DOHH2 (cell line): Measurements from ENCODE around the gene KCNS1.
A peak's percentile ranks its signal among the peaks of the same experiment; 100 is the strongest.

ENCODE experiments used
- H3F3A ChIP-seq: fragments of 200-600 bp; sonication (generic), shearing (Covaris generic); 2 replicates; pipeline ENCODE4 v1.6.0; 2016; ENCODE audit warnings: antibody characterized with exemption, mild to moderate bottlenecking; ENCODE audit not compliant: control insufficient read depth, insufficient read depth
- H3K27ac ChIP-seq: fragments of 200-600 bp; sonication (generic); 2 replicates; pipeline ENCODE4 v1.5.1; 2014; ENCODE audit warnings: low read depth, mild to moderate bottlenecking, low read length, moderate library complexity
- H3K27me3 ChIP-seq: fragments of 200-600 bp; sonication (generic); 2 replicates; pipeline ENCODE4 v1.6.1; 2014; ENCODE audit warnings: mild to moderate bottlenecking, low read length, mixed read lengths; ENCODE audit not compliant: control insufficient read depth
- H3K36me3 ChIP-seq: fragments of 200-600 bp; sonication (generic); 2 replicates; pipeline ENCODE4 v1.6.1; 2014; ENCODE audit warnings: mild to moderate bottlenecking, low read length, moderate library complexity, mixed read lengths; ENCODE audit not compliant: control insufficient read depth
- H3K4me1 ChIP-seq: fragments of 200-600 bp; sonication (generic); 2 replicates; pipeline ENCODE4 v1.6.1; 2014; ENCODE audit warnings: mild to moderate bottlenecking, low read length, mixed read lengths; ENCODE audit not compliant: control insufficient read depth
- H3K4me2 ChIP-seq: fragments of 200-600 bp; sonication (generic); 2 replicates; pipeline ENCODE4 v1.6.0; 2014; ENCODE audit warnings: mild to moderate bottlenecking, low read length, moderate library complexity
- H3K4me3 ChIP-seq: fragments of 200-600 bp; sonication (generic); 2 replicates; pipeline ENCODE4 v1.5.1; 2014; ENCODE audit warnings: mild to moderate bottlenecking, low read length, mixed read lengths
- H3K79me2 ChIP-seq: fragments of 200-600 bp; sonication (generic); 2 replicates; pipeline ENCODE4 v1.6.1; 2014; ENCODE audit warnings: mild to moderate bottlenecking, low read length, mixed read lengths; ENCODE audit not compliant: control insufficient read depth
- H3K9me2 ChIP-seq: fragments of 200-600 bp; sonication (generic); replicated peaks from 2 replicates; pipeline ENCODE4 v1.6.1; 2014; ENCODE audit warnings: mild to moderate bottlenecking, low read length, mixed read lengths; ENCODE audit not compliant: control insufficient read depth
- H3K9me3 ChIP-seq: fragments of 200-600 bp; sonication (generic); 2 replicates; pipeline ENCODE4 v1.6.1; 2014; ENCODE audit warnings: antibody characterized with exemption, low read length, mixed read lengths; ENCODE audit not compliant: control insufficient read depth, insufficient read depth
- H4K20me1 ChIP-seq: fragments of 200-600 bp; sonication (generic); 2 replicates; pipeline ENCODE4 v1.6.0; 2014; ENCODE audit warnings: low read depth, mild to moderate bottlenecking, antibody characterized with exemption, low read length, moderate library complexity; ENCODE audit not compliant: control insufficient read depth, insufficient read depth
- CTCF ChIP-seq: fragments of 200-600 bp; sonication (generic); IDR thresholded peaks from one replicate; pipeline ENCODE4 v1.5.1; 2014; ENCODE audit warnings: antibody characterized with exemption, mild to moderate bottlenecking, low read depth, low read length; ENCODE audit not compliant: poor library complexity, severe bottlenecking
- EZH2phosphoT487 ChIP-seq: fragments of 200-600 bp; sonication (generic); IDR thresholded peaks from 2 replicates; pipeline ENCODE4 v1.6.1; 2017; ENCODE audit warnings: borderline replicate concordance, mild to moderate bottlenecking, antibody characterized with exemption, low read length, moderate library complexity, mixed read lengths

The KCNS1 gene

GRCh38 chr20:45097485-45098102, 3.3 kb downstream of the KCNS1 start:
- Histone ChIP-seq H3K9me2 (no peaks in the 10 kb centered on the region), H3K4me3 (no peak overlapping the region), H3F3A (no peaks in the 10 kb centered on the region), H4K20me1 (0 out of 2 replicates have a peak, but pooled peaks cover 4% of the 10 kb centered on the region), H3K79me2 (no peaks in the 10 kb centered on the region), H3K9me3 (no peaks in the 10 kb centered on the region), H3K4me1 (peaks cover 17% of the 10 kb centered on the region), H3K27me3 (peaks cover 15% of the 10 kb centered on the region), H3K4me2 (no peak overlapping the region), H3K27ac (no peak overlapping the region), H3K36me3 (no peaks in the 10 kb centered on the region)
- TF ChIP-seq EZH2phosphoT487, result no peak
- no peak for TF ChIP-seq CTCF

DNA sequence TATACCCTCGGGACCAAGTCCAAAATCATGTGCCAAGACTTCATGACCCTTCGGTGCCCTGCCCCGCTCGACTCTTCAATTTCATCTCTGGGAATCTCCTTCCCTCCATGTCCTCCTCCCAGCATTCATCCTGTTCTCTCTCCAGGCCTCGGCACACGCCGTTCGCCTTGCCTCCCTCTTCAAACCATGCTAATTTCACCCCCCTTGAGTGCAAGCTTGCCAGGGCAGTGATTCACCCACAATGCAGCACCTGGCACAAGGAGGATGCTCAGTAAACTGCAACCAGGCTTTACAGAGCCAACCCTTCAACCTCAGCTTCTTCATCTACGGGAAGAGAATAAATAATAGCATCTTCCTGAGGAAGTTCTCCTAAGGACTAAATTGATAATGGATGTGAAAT, 4.1 kb downstream of the KCNS1 start:
- Histone ChIP-seq H3K79me2 (no peaks in the 10 kb centered on the region), H3K27ac (no peak overlapping the region), H3K27me3 (peaks cover 15% of the 10 kb centered on the region), H3K36me3 (0 out of 2 replicates have a peak, but pooled peaks cover 2% of the 10 kb centered on the region), H3K9me3 (no peaks in the 10 kb centered on the region), H3K4me1 (peaks cover 25% of the 10 kb centered on the region), H3K4me2 (no peak overlapping the region), H3K9me2 (no peaks in the 10 kb centered on the region), H3K4me3 (no peak overlapping the region), H3F3A (no peaks in the 10 kb centered on the region), H4K20me1 (0 out of 2 replicates have a peak, but pooled peaks cover 4% of the 10 kb centered on the region)
- TF ChIP-seq CTCF (no peak), EZH2phosphoT487 (no peak)

- H3K9me3 ChIP-seq, result no peaks in the 10 kb centered on the region
- peaks cover 32% of the 10 kb centered on the region for H3K4me1 ChIP-seq
- H3F3A ChIP-seq, result no peaks in the 10 kb centered on the region
- H3K36me3 ChIP-seq, result peaks cover 4% of the 10 kb centered on the region; the same call in 1 of the 2 replicates
- 0 out of 2 replicates have a peak, but pooled peaks cover 4% of the 10 kb centered on the region for H4K20me1 ChIP-seq
- no peak for TF ChIP-seq EZH2phosphoT487
- peak; percentile 79 for TF ChIP-seq CTCF
- no peak overlapping the region for H3K27ac ChIP-seq
- H3K4me3 ChIP-seq, result no peak overlapping the region
- H3K4me2 ChIP-seq, result no peak overlapping the region
- H3K9me2 ChIP-seq, result no peaks in the 10 kb centered on the region
- no peaks in the 10 kb centered on the region for H3K79me2 ChIP-seq
- H3K27me3 ChIP-seq, result peaks cover 9% of the 10 kb centered on the region; the same call in 1 of the 2 replicates
These were observed 5.1 kb downstream of the KCNS1 start for GRCh38 chr20:45095805-45096238.
